ENCODE results near the gene IQSEC1. TPM values are rescaled to one million over a fixed set of nuclear protein-coding genes. Genes with fewer than 3 reads are reported as not detected.

Gene IQSEC1
- polyA plus RNA-seq, 4 donors = 27.2 to 45.5 (median 34.7) TPM

DNA sequence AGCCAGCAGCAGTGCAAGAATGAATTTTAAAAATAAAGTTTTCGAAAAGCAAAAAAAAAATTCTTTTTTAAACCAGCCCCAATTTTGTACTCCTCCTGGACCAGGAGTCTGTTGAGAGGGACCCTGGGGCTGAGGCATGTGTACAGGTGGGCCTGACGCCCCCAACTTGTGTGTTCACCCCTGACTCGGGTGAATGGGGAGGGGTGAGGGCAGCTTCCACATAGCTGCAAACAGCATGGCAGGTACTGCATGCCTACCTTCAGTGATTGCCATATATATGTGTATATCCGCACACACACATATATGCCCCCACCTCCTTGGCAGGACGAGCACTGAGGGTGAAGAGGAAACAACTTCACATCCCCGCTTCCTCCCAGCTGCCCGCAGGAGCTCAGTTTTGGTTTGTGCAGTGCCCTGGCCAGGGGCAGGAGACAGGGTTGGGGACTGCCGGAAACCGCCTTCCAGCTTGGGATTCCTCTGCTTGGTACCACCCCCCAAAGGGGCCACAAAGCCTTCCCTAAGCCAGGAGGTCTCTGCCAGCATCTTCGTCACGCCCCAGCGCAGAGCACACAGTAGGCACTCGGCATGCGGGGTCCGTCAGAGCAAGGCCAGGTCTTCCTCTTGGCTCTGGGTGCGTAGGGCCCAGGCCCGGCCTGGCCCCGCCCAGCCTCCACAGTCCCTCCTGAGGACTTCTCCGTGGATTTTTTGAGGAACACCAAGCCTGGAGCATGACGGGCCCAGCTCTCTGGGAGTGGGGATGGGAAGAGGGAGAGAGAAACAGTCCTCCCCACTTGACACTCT, 170.0 kb downstream of the IQSEC1 start:
- no peak for DNase-seq (ENCODE audit: low read depth in 4 of 4, low spot score in 3 of 4)

DNA sequence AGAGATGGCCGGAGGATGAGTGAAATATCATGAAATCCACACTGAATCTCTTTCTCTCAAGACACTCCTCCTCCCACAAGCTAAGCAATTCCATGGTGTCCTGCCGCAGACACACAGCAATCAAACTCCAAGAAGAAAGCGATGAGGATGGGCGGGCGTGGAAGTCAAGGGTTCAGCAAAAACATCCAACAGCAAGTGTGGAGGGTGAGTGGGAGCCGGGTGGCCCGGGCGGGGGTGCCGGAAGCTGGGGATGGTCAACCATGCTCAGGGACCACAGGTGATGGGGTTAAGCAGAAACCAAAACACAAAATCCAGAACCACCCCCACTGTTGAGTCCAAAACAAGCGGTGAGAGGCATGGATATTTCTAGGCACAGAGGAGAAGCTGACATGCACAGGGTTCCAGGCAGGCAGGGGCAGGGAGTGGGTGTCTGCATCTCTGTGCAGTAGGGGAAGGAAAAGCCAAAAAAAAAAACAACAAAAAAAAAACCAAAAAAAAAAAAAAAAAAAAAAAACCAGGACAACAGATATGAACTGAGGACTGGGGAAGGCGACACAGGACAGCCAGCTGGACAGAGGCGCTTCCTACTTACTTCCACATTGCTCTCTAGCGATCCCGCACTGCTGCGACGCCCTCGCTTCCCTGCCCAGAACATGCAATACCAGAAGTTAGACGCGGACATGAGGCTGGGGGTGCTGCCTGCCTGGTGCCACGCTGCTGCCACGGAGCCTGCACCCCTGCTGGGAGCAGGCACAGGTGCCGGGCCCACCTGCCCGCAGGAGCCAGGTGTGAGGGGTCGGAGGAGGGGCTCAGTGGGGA, 170.8 kb downstream of the IQSEC1 start:
- DNase-seq (ENCODE audit: low read depth in 4 of 4, low spot score in 3 of 4) = no peak

DNA sequence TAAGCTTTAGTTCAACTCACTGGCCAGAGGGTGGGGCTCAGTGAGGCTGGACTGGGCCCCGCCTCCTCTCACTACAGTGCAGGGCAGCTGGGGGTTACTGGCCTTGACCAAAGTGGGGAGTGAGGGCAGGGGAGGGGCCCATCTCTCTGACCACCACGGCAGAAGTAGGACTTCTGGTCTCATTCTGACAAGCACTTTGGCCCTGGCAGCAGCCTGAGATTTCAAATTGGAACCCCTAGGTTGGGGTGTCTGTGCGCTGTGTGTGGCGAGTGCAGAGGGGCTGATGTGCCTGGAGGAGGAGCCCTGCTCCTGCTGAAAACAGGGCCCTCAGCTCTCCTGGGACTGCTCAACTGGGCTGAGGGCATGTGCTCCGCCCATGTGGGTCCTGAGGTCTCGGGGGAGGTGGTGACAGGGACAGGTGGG, 171.6 kb downstream of the IQSEC1 start:
- DNase-seq (ENCODE audit: low read depth in 4 of 4, low spot score in 3 of 4) = no peak

DNA sequence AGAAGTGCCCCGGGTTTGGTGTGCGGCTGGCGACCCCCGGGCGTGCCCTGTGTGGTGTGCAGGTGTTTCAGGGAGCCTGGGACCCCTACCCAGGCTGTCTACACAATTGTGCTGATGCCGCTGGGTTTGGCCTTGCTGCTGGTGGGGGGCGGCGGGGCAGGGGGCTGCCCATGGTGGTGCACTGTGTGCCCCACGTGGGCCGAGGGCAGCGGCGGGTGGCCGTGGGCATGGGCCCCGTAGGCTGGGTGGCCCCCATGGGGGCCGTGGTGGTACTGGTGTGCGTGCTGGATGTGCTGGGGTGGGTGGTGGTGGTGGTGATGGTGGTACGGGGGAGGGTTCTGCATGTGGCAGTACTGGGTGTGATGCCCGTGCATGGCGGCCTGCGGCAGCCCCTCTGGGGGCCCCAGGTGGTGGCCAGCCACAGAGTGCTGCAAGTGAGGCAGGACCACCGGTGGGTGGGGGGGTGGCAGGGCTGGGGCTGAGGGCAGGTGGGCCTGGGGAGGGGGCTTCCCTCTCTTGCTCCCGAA, 172.3 kb downstream of the IQSEC1 start:
- DNase-seq (ENCODE audit: low read depth in 4 of 4, low spot score in 3 of 4) = no peak

DNA sequence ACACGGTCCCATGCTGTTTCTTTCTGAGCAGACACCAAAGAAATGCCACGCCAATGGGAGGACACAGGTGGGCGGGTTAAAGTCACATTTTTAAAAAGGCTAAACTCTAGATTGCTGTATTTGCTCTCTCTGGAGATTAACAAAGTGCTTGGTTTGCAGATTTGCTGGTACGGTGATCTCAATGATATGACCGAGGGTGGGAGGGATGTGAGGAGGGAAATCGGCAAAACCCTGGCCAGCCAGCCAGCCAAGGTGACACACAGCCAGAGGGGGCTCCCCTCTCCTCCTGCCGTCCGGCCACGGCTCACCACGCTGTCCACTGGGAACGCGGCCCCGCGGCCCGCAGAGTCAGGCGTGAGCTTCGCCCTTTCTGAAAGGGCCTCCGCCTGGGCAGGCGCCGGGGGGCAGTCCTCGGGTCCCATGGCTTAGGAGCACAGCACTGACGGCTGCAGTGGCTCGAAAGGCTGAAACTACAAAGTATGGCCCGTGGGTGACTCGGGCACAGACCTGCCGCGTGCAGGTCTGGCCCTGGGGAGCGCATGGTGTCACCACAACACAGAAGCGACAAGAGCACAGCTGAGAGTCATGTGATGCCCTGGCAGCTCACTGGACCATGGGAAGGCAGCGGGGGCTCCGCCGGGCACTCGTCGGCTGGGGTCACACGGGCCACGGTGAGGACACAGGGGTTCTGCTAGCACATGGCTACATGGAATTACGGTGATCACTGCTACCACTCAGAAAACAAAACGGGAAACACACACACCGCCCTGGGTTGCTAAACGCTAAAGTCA, 174.1 kb downstream of the IQSEC1 start:
- no peak for DNase-seq (ENCODE audit: low read depth in 4 of 4, low spot score in 3 of 4)

DNA sequence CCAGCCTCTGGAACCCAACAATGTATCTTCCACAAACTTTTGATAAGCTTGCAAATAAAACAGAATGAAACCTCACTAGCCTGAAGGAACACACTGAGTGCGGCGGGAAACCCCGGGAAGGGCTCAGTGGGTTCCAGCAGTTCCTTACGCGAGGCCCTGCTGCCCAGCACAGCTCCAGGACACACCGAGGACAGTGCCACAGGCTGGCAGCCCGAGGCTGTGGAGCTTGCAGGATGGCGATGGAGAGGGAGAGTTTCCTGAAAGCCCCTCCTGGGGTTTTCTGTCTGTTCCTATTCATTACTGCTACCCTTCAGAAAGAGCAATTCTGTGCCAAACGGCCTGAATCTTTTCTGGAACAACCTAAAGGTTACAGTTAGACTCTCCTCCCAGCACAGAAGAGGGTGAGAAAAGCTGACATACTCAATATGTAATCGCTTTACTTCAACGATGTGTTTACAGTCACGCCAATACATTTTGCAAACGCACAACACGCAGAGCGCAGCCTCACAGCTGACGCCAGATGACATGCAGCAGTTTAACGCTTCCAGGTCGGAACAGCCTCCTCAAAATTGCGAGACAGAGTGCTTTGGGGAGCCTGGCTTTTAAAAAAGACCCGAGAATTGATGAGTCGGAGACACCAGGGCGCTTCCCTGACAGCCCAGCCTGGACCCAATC, 174.8 kb downstream of the IQSEC1 start:
- no peak for DNase-seq (ENCODE audit: low read depth in 4 of 4, low spot score in 3 of 4)

DNA sequence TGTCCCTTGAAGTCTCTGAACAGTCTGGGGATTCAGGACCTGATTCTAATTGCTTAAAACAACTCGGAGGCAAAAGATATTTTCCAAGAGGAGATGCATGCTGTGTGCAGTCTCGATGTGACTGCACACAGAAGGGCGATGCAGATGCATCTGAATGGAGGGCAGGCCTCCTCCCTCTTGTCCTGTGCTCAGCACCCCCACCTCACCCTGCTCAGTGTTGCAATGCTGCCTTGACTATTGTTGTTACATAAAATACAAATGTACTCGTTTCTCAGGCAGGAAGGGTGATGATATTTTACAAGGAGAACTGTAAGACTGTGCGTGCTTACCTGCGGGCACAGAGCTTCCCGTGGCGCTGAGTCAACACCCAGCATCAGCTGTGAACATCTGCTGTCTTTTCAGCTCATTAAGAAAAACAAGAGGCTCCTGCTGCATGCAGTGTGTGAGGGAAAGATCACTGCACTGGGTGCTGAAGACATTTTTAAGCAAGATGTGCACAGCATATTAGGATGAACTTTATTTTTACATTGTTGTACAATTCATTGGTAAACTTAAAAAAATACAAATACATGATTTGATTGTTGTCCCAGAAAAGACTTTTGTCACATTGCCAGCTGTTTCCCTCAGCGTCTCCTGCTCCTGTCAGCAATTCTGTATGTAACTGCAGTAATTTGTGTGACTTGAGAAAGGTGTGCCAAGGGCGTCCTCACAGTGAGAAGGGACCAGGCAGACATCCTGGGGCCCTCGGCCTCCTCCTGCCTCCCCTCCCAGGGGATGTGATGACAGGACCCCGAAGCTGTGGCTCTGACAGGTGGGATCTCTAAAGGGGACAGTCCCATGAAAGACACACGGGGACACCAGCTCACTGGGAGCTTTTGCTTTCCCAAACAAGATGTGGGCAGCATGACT, 175.6 kb downstream of the IQSEC1 start:
- DNase-seq (ENCODE audit: low read depth in 4 of 4, low spot score in 3 of 4) = no peak

DNA sequence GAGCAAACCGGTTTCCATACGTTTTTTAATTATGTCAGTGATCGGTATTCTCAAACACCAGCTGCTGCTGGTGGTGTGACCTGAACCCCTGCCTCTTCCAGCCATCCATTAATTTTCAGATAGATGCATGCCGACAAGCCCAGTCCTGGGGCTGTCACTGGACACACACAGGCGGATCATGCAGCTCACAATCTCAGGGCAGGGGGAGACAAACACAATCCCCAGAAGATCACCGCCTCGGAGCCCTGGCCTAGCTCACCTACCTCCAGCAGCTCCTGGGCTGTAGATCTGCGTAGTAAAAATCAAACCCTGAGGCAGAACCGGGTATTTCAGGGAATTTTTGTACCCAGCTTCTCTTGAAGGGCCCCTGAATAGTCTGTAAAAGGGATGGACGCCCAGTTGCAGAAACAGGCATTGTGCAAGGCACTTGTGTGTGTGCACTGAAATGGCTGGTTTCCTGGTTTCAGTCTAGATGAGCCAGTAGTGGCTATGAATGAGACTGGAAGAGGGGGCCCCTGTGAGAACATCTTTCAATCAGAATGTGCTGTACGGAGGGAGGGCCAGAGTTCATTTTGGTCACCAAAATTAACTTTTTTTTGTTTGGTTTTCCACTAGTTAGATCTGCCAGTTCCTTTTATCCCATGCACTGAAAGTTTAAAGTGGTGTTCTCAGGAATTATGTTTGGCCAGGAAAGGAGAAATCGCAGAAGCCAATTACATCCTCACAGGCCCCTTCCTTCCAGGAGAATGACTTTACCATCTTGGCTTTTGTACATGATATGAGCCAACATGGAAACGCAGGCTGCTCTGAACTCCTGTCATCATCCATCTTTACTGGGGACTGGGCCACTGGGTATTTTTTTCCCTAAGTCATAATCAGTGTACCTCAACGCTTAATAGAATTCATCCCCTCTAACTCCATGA, 176.9 kb downstream of the IQSEC1 start:
- DNase-seq (ENCODE audit: low read depth in 4 of 4, low spot score in 3 of 4) = no peak

DNA sequence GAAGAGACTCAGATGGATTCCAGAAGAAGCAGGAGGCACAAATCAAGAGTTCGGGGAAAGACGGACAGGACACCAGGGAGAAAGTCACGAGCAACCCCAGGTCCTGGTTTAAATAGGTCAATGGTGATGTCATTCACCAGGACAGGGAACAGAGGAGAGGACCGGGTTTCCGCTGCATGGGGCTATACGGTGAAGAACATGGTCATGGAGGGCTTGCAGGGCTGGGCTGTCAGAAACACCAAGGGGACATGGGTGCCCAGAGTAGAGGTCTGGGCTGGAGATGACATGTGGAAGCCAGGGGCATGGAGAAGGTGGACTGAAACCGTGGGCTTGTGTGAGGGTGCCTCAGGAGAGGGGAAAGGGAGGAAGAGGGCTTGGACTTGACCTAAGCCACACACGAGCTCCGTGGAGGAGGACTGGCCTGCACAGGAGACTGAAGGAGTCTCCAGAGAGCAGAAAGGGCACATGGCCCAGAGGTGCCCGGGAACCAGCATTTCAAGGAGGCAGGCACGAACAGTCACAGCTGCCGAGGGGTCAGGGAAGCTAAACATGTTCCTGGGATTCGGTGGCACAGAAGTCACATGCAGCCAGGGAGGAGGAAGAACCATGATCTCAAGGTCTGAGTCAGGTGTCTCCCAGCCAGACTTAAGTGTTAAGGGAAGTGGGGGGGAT, 177.7 kb downstream of the IQSEC1 start:
- DNase-seq (ENCODE audit: low read depth in 4 of 4, low spot score in 3 of 4) = no peak

DNA sequence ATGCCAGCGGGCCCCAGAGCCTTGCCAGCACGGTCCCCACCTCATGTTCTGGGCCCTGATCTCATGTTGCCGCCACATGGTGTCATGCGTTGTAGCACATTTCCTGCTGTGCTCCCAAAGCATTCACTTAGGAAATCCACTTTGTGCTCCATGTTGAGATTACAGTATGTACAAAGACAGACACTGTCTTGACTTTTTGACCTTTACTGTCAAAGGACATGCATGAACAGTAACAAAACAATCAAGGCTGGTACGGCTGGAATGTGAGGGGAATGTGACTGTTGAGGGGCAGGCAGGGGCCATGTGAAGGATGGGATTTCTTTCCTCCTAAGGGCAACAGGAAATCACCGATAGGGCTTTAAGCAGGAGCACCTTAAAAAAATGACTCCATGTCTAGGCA, 178.6 kb downstream of the IQSEC1 start:
- peak in 1 of 4 donors; percentile 40 for DNase-seq (ENCODE audit: low read depth in 4 of 4, low spot score in 3 of 4)

DNA sequence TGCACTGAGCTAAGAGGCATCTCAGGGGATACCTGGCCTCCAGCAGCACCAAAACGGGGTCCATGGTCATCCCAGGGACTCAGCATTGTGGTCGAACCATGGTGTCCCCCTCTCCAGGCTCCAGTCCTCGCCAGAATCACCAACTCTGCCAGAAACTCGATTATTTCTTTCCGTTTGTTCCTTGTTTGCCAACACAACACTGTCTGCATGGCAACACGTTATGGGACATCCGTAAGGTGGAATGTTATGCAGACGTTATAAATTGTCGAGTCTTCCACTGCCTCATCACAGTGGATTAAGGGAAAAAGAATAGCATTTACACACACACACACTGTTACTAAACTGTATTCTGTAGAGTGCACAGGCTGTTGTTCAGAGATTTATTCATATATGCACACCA, 179.4 kb downstream of the IQSEC1 start:
- DNase-seq (ENCODE audit: low read depth in 4 of 4, low spot score in 3 of 4) = no peak

DNA sequence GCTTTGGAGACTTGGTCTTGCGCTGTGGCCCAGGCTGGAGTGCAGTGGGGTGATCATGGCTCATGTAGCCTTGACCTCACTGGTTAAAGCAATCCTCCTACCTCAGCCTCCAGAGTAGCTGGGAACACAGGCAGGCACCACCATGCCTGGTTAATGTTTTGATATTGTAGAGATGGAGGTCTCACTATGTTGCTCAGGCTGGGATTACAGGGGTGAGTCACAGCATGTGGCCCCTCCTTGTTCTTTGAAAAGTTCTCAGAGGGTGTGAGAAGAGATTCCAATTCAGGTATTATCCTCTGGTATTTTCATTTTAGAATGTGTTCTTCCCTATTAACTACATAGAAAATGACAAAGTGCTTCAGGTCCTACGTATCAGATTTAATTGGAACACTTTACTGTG, 180.0 kb downstream of the IQSEC1 start:
- DNase-seq (ENCODE audit: low read depth in 4 of 4, low spot score in 3 of 4) = no peak

DNA sequence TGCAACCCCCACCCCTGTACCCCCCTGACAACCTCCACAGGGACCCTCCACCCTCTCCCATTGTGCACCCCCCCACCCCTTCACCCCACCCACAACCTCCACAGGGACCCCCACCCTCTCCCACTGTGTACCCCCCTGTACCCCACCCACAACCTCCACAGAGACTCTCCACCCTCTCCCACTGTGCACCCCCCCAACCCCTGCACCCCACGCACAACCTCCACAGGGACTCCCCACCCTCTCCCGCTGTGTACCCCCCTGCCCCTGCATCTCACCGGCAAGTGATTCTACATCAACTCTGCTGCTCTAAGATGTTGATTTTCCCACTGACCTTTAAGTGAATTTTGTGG, 180.4 kb downstream of the IQSEC1 start:
- no peak for DNase-seq (ENCODE audit: low read depth in 4 of 4, low spot score in 3 of 4)

DNA sequence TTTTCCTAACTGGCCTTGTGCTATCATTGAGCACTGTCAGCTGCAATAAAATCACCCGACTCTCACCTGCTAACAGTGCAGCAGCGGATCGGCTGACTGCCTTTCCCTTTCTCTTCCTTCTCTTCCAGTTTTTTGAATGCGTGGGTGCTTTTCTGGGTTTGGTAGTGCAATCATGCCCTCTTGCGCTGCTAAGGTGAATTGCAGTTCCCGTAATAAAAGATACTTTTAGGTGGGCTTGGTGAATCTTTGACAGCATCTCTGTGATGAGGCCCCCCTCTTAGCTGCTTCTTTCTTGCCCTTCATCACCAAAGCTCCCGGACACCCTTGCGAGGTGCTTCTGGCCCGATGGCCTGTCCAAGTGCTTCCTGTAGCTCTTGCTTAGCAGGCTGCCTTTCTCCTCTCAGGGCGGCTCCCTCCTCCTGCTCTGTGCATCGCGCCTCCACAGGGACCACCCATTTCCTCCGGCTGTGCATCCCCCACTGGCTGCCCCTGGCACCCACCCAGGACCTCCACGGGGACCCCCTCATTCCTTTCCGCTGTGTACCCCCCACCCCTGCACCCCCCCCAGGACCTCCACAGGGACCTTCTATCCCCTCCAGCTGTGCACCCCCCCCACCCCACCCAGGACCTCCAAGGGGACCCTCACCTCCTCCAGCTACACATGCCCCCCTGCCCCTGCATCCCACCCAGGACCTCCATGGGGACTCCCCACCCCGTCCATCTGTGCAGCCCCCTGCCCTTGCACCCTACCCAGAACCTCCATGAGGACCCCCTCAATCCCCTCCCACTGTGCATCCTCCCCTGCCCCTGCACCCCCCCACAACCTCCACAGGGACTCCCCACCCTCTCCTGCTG, 181.0 kb downstream of the IQSEC1 start:
- peak in 2 of 4 donors; percentile 45 to 46 for DNase-seq (ENCODE audit: low read depth in 4 of 4, low spot score in 3 of 4)

DNA sequence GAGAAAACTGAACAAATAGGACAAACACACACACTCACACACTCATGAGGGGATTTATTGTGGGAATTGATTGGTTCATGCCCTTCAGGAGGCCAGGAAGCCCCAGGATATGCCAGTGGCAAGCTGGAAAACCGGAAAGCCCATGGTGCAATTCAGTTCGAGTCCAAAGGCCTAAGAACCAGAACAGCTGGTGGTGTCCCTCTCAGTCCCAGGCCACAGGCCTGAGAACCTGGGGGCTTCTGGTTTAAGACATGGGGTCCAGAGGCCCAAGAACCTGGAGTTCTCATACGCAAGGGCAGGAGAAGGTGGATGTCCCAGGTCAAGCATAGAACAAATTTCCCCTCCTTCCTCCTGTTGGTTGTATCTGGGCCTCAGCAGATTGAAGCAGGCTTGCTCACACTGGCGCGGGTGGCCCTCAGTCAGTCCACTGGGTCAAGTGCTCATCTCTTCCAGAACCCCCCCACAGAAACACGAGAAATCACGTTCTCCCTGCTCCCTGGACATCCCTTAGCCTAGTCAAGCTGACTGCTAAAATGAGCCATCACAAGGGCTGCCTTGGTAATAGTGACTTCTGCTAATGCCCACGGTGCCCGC, 181.7 kb downstream of the IQSEC1 start:
- no peak for DNase-seq (ENCODE audit: low read depth in 4 of 4, low spot score in 3 of 4)

DNA sequence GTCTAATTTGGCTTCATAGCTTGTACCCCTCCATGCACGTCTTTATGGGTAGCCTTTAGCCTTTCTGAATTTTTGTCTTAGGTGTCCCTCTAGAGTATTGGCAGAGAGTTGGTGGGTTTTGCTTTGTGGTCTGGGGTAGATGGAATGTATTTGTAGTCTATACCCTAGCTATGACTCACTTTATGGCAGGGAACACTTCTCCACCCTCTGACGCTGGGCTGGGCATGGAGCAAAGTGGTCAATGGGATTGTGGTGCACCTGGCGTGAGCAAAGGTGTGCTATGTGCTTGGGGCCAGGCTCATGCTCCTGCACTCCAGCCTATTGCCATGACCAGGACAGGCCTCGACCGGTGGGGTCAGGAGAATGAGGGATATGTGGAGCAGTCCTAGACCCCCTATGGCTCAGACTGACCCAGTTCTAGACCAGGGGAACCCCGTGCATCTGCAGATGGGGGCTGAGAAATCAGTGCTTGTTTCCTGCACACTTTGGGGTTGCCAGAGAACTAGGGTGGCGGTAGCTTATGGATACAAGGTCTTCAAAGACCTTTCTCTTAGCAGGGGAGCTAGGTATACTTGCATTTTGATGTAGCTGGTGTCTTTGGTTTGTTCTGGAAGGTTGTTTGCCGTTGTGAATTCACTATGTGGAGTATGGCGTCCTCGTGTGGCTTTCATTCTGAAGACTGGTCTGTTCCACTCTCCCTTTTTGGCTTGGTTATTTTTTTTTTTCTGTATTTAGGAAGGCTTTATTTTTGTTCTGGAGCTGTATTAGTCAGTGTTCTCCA, 182.4 kb downstream of the IQSEC1 start:
- DNase-seq (ENCODE audit: low read depth in 4 of 4, low spot score in 3 of 4) = no peak

Measured in left renal pelvis (tissue), 4 donors.